Activated naive CD4-positive, alpha-beta T cell treated with anti-CD3 and anti-CD28 coated beads, Interleukin-2, amount 50 U/mL, for 24 hours (primary cell): ENCODE measurements around the gene RAET1G.
"Not testable (repeated sequence)": the region's sequence is repeated elsewhere in the genome, so short reads cannot be mapped to it uniquely, and the experiment has no call there.

Experiments used
- H3K27ac Mint-ChIP-seq: one replicate; pipeline ENCODE4 v1.8.0; 2021; ENCODE audit warnings: mild to moderate bottlenecking, mixed read lengths
- H3K27me3 Mint-ChIP-seq: one replicate; pipeline ENCODE4 v1.8.0; 2021; ENCODE audit warnings: mixed read lengths
- H3K36me3 Mint-ChIP-seq: one replicate; pipeline ENCODE4 v1.8.0; 2021; ENCODE audit warnings: mixed read lengths
- H3K4me1 Mint-ChIP-seq: one replicate; pipeline ENCODE4 v1.8.0; 2021; ENCODE audit warnings: mixed read lengths
- H3K4me3 Mint-ChIP-seq: one replicate; pipeline ENCODE4 v1.8.0; 2021; ENCODE audit warnings: mild to moderate bottlenecking, mixed read lengths
- H3K9me3 Mint-ChIP-seq: one replicate; pipeline ENCODE4 v1.8.0; 2021; ENCODE audit warnings: mixed read lengths

Gene RAET1G

DNA sequence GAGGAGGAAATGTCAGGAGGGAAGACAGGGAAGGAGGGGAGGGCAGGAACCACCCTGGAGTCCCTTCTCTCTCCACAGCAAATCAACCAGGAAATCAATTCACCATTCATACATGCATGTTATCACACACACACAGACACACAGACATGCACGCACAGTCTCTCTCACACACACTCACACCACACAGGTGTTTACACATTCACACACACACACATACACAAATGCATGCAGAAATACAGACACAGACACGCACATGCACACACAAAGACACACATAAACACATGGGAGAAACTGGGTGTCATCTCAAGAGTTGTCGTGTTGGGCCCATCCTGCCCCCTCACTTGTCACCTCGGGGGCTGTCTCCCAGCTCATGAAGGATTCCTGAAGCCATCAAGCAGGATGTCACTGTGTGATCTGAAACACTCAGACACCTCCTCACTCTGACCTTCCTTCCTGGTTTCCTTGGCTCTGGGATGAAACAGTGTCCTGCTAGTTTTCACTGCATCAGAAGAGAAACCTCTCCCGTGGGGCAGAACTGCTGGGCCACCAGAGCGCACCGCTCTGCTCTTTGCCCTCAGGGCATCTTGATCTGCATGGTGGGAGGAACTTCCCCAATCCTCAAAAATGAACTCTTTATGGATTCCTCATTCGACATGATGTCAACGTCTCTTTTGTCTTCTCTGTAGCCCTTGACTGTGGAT, 9.2 kb downstream of the RAET1G start:
- Mint-ChIP-seq H3K27ac (no peak overlapping the region), H3K9me3 (no peaks in the 10 kb centered on the region), H3K36me3 (no peaks in the 10 kb centered on the region), H3K4me3 (no peak overlapping the region), H3K4me1 (no peaks in the 10 kb centered on the region), H3K27me3 (peaks cover 8% of the 10 kb centered on the region)

DNA sequence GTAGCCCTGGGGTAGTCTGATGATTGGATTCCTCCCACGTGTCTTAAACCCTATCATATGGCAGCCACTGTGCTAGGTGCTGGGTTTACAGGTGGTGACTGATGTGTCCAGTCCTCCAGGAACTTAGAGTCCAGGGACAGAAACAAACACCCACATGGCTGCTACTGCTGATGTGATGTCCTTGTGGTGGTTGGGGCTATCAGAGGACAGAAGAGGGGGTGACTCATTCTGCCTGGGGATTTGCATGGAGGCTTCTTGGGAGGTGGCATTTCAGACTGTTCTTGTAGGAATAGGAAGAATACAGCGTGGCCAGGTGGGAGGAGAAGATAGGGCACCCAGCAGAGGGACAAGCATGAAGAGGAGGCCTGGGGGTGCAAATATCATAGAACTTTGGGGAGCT, 9.8 kb downstream of the RAET1G start:
- no peaks in the 10 kb centered on the region for H3K4me1 Mint-ChIP-seq
- no peak overlapping the region for H3K4me3 Mint-ChIP-seq
- peaks cover 2% of the 10 kb centered on the region for H3K9me3 Mint-ChIP-seq
- H3K27ac Mint-ChIP-seq: no peak overlapping the region
- H3K27me3 Mint-ChIP-seq: peaks cover 8% of the 10 kb centered on the region
- no peaks in the 10 kb centered on the region for H3K36me3 Mint-ChIP-seq

- not testable (repeated sequence) for H3K27me3 Mint-ChIP-seq
Observed at GRCh38 chr6:149912680-149913079, 10.2 kb downstream of the RAET1G start.

DNA sequence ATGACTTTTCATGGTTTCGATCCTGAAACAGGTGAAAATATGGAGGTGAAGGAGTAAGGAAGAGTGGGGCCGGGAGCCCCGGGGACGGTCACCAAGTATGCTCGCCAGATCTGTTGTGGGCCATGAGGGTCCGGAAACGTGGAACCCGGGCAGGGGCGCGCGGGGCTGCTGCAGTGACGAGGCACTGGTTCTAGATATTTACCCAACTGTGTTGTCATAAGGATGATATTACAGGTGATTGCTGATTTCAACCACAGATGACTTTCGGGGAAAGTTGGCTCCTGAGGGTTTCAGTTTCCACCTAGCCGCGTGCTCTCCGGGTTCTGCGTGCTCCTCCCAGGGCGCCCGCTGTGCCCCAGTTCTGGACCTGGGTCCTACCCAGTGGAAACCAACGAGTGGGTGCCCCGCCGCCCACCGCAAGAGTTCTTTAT, 12.2 kb downstream of the RAET1G start:
- Mint-ChIP-seq H3K36me3 (peaks cover 2% of the 10 kb centered on the region), H3K27me3 (peaks cover 8% of the 10 kb centered on the region), H3K9me3 (peaks cover 5% of the 10 kb centered on the region), H3K4me1 (no peaks in the 10 kb centered on the region), H3K4me3 (no peak overlapping the region), H3K27ac (no peak overlapping the region)

More at GRCh38 chr6:149912680-149913079, 10.2 kb downstream of the RAET1G start:
- H3K4me3 Mint-ChIP-seq, H3K27ac Mint-ChIP-seq, H3K4me1 Mint-ChIP-seq, H3K9me3 Mint-ChIP-seq, H3K36me3 Mint-ChIP-seq: not testable (repeated sequence)

DNA sequence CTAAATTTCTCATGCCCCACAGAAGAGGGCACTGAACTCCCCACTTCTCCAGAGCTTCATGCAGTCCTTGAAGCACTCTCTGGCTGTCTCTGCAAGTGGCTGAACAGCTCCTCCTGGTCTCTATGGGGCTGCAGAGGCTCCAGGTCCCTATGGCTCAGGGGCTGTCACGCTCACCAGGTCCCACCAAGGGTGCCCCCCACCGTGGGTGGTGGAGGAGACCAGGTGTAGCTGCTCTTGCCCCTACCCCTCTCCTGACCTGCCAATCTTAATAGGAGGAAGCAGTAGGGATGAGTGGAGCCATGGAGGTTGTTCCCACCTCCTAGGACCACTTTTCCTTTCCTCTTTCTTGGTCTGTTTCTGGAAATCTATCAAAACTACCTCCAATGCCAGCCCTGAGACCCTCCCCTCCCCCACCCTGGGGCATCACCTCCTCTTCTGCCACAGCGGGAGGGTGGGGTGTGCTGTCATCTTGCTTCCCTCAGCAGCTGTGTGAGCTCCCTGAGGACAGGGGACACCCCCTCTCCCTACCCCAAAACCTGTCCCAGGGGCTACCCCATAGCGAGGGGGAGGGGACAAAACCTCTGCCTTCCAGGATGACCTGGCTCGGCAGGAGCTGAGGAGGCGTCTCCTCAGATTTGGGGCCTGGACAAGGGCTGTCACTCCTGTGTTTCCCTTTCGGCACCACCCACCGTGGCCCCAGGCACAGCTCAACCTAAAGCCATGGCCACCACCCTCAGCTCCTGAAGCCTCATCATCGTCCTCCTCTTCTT, 13.0 kb downstream of the RAET1G start:
- peaks cover 5% of the 10 kb centered on the region for H3K9me3 Mint-ChIP-seq
- no peak overlapping the region for H3K27ac Mint-ChIP-seq
- no peak overlapping the region for H3K4me3 Mint-ChIP-seq
- H3K27me3 Mint-ChIP-seq: peaks cover 8% of the 10 kb centered on the region
- H3K4me1 Mint-ChIP-seq: no peaks in the 10 kb centered on the region
- H3K36me3 Mint-ChIP-seq: peaks cover 2% of the 10 kb centered on the region

GRCh38 chr6:149908480-149908879, 14.4 kb downstream of the RAET1G start:
- not testable (repeated sequence) for H3K4me3 Mint-ChIP-seq

DNA sequence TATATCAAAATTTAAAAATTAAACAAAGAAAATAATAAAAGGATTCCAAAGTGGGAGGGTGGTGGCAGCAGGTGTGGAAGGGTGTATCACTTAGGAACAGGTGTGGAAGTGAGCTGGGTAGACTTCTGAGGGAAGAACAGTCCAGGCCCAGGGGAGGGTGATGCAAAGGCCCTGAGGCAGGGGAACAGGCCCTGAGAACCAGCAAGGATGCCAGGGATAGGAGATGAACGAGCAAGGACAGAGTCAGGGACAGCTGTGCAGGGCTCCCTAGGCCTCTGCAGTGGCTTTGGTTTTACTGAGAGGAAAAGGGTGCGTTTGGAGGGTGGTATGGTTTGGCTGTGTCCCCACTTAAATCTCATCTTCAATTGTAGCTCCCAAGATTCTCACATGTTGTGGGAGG, 15.6 kb downstream of the RAET1G start:
- Mint-ChIP-seq H3K27me3 (peaks cover 6% of the 10 kb centered on the region), H3K9me3 (peaks cover 5% of the 10 kb centered on the region), H3K27ac (no peak overlapping the region), H3K36me3 (peaks cover 2% of the 10 kb centered on the region), H3K4me3 (no peak overlapping the region), H3K4me1 (no peaks in the 10 kb centered on the region)

More at GRCh38 chr6:149908480-149908879, 14.4 kb downstream of the RAET1G start:
- H3K27ac Mint-ChIP-seq, H3K9me3 Mint-ChIP-seq, H3K4me1 Mint-ChIP-seq, H3K36me3 Mint-ChIP-seq, H3K27me3 Mint-ChIP-seq: not testable (repeated sequence)

GRCh38 chr6:149906405-149906804, 16.5 kb downstream of the RAET1G start:
- Mint-ChIP-seq H3K4me1 (no peaks in the 10 kb centered on the region), H3K27me3 (peaks cover 6% of the 10 kb centered on the region), H3K9me3 (peaks cover 5% of the 10 kb centered on the region), H3K27ac (no peak overlapping the region), H3K36me3 (peaks cover 2% of the 10 kb centered on the region), H3K4me3 (no peak overlapping the region)

DNA sequence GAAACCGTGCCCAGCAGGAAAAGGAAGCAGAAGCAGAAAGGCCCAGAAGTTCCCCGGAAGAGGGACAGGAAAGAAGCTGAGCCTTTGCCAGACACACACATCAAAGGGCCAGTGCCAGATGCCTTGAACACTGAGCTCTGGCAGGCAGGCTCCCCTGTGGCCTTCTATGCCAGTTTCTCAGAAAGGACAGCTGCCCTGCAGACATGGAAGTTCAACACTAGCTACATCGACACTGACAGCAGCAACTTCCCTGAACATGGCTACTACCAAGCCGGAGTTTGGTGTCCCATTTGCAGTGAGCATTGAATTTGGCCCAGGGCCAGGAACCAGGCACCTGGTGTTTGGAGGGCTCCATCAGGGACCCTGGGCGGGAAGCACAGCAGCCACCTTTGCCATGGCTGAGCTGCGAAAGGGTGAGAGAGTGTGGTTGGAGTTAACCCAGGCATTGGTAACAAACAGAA, 17.0 kb downstream of the RAET1G start:
- Mint-ChIP-seq H3K9me3 (peaks cover 5% of the 10 kb centered on the region), H3K36me3 (peaks cover 2% of the 10 kb centered on the region), H3K4me1 (no peaks in the 10 kb centered on the region), H3K4me3 (no peak overlapping the region), H3K27ac (no peak overlapping the region), H3K27me3 (peaks cover 6% of the 10 kb centered on the region)

GRCh38 chr6:149905371-149905910, 17.5 kb downstream of the RAET1G start:
- no peak overlapping the region for H3K4me3 Mint-ChIP-seq
- H3K27ac Mint-ChIP-seq: no peak overlapping the region
- H3K9me3 Mint-ChIP-seq: peaks cover 5% of the 10 kb centered on the region
- peaks cover 4% of the 10 kb centered on the region for H3K27me3 Mint-ChIP-seq
- no peaks in the 10 kb centered on the region for H3K4me1 Mint-ChIP-seq
- H3K36me3 Mint-ChIP-seq: peaks cover 2% of the 10 kb centered on the region

DNA sequence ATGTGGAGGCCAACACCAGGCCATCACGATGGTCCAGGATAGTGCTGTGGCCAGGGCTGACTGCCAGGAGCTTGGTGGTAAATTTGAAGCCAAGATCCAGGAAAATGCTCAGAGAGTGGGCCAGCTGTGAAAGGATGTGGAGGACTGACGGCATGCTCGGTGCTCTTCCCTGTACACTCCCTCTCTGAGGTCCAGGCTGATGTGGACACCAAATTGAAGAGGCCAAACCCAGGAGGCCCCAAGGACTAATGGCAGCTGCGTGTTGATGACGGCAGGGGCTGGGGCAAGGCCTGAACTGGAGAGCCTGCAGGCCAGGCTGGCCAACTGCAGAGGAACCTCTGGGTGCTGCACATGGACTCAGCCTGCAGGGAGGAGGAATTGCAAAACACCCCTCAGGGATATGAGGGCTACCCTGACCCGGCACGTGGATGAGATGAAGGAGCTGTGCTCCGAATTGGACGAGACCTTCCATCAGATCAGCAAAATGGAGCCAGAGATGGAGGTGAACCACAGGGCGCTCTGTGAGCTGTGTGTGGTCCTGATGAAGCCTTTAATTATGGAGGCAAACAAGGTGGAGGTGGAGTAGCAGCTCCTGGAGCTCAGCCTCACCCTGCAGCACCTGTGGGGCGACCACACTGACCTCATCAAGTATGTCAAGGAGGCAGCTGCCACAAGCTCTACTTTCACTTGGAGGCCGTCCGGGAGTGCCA, 18.1 kb downstream of the RAET1G start:
- H3K27ac Mint-ChIP-seq: no peak overlapping the region
- no peaks in the 10 kb centered on the region for H3K4me1 Mint-ChIP-seq
- peaks cover 3% of the 10 kb centered on the region for H3K27me3 Mint-ChIP-seq
- H3K36me3 Mint-ChIP-seq: peaks cover 2% of the 10 kb centered on the region
- H3K9me3 Mint-ChIP-seq: peaks cover 5% of the 10 kb centered on the region
- no peak overlapping the region for H3K4me3 Mint-ChIP-seq

DNA sequence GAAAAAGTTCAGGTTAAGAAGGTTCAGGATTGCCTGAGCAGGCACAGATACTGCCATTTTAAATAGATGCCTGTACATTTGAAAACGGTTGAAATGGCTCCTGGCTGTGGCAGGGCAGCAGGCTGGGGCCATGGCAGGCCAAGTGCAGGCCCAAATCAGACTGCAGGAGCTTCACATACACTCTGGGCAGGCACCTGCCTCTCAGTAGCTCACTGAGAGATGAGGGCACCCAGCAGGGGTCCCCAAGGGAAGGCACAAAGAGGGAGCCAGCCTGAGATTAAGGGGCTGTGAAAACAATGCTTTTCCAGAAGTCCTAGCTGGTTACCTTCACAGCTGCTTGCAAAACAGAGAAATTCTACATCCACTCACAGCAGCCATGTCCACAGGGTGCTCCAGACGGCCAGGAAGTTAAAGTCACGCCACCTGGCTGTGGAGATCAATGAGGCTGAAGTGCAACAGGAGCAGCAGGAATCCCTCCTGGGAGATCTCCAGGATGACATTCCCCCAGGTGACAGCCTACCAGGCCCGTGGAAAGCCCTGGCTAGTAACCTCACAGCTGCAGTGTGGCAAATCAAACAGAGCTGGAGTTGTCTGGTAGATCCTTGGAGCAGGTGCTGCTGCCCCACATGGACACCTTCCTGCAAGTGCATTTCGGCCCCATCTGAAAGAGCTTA, 18.8 kb downstream of the RAET1G start:
- Mint-ChIP-seq H3K4me1 (no peaks in the 10 kb centered on the region), H3K27me3 (peaks cover 3% of the 10 kb centered on the region), H3K36me3 (peaks cover 2% of the 10 kb centered on the region), H3K27ac (no peak overlapping the region), H3K4me3 (no peak overlapping the region), H3K9me3 (peaks cover 5% of the 10 kb centered on the region)

DNA sequence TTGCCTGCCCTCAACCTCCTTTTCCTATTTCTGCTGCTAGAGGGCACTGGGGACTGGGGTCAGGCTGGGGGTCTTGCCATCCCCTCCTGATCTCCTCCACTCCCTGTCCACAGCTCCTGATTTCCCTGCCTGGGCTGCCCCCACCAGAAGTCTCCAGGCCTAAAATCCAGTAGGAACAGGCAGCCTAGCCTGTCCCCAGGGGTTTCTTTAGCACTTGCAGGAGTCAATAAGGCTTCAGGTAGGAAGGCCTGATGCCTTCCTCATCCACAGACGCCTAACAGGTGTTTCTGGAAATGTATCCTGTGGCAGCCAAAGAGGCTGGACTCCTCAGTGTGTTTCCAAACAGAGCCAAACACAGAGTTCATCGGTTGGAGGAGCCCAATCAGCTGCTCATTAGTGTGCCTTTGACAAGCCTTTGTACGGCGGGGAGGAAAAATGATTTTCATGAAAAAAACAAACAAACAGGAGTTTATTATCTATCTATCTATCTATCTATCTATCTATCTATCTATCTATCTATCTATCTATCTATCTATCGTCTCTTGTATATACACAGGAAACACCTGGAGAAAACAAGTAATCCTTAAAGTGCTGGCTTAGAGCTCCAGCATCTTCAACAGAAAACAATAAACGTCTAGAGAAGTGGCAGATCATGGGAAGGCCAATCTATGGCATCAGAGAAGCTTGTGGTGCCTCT, 21.3 kb downstream of the RAET1G start:
- Mint-ChIP-seq H3K27ac (no peak overlapping the region), H3K27me3 (peaks cover 3% of the 10 kb centered on the region), H3K9me3 (no peaks in the 10 kb centered on the region)

GRCh38 chr6:149900620-149901443, 22.1 kb downstream of the RAET1G start:
- Mint-ChIP-seq H3K27me3 (peaks cover 3% of the 10 kb centered on the region), H3K9me3 (no peaks in the 10 kb centered on the region), H3K4me1 (peaks cover 8% of the 10 kb centered on the region), H3K36me3 (no peaks in the 10 kb centered on the region), H3K27ac (no peak overlapping the region), H3K4me3 (no peak overlapping the region)

More for the DNA sequence above, 21.3 kb downstream of the RAET1G start:
- Mint-ChIP-seq H3K36me3 (no peaks in the 10 kb centered on the region), H3K4me1 (peaks cover 2% of the 10 kb centered on the region), H3K4me3 (no peak overlapping the region)
